Measurements from ENCODE around the gene MYOG. TPM values are rescaled to one million over a fixed set of nuclear protein-coding genes. Genes with fewer than 3 reads are reported as not detected.

Gene MYOG
- total RNA-seq, 1 donor from 2014 or later: not detected

Other genes with a start within 250 kb of the MYOG start
- gene RABIF, start 196.9 kb downstream of the MYOG start, total RNA-seq: 11.0 TPM
- 26.8 TPM for gene KLHL12, start 158.8 kb downstream of the MYOG start, total RNA-seq
- 80.4 TPM for gene ADIPOR1, start 127.7 kb downstream of the MYOG start, total RNA-seq
- 78.3 TPM for gene CYB5R1, start 118.8 kb downstream of the MYOG start, total RNA-seq
- 46.3 TPM for gene TMEM183A, start 78.6 kb downstream of the MYOG start, total RNA-seq
- gene PPFIA4, start 59.5 kb downstream of the MYOG start, total RNA-seq: 7.0 TPM
- 7.3 TPM for gene ADORA1, start 41.7 kb upstream of the MYOG start, total RNA-seq
- gene MYBPH, start 89.8 kb upstream of the MYOG start, total RNA-seq: not detected
- 0.40 TPM for gene CHI3L1, start 100.7 kb upstream of the MYOG start, total RNA-seq
- gene CHIT1, start 143.7 kb upstream of the MYOG start, total RNA-seq: 0.06 TPM
- gene BTG2, start 219.5 kb upstream of the MYOG start, total RNA-seq: 111 TPM

All from mucosa of gallbladder (tissue), 1 donor.